OCI-LY7 (cell line): Measurements from ENCODE around the gene RAB7A.

ENCODE experiments used
- CTCF ChIP-seq: fragments of 200-600 bp; sonication (generic); conservative IDR thresholded peaks from 2 replicates; pipeline ENCODE4 v1.5.1; 2014; ENCODE audit warnings: mild to moderate bottlenecking, antibody characterized with exemption, low read length, moderate library complexity, mixed read lengths
- EZH2phosphoT487 ChIP-seq: fragments of 200-600 bp; sonication (generic); IDR thresholded peaks from 2 replicates; pipeline ENCODE4 v1.6.1; 2018; ENCODE audit warnings: low read depth, borderline replicate concordance, mild to moderate bottlenecking, mixed run types, antibody characterized with exemption, low read length, moderate library complexity, mixed read lengths

- no peak for TF ChIP-seq CTCF
- TF ChIP-seq EZH2phosphoT487 = no peak
Measured at GRCh38 chr3:128799653-128800052, 73.7 kb downstream of the RAB7A start.
